GM19023 (cell line): ENCODE measurements around the gene PRKX.
A peak's percentile ranks its signal among the peaks of the same experiment; 100 is the strongest.
"Not testable (repeated sequence)": the region's sequence is repeated elsewhere in the genome, so short reads cannot be mapped to it uniquely, and the experiment has no call there.

Source experiments
- ATAC-seq: cut with Tn5 transposase; IDR thresholded peaks from one replicate; pipeline ENCODE4 v1.9.1; 2021; ENCODE audit warnings: mild to moderate bottlenecking, moderate library complexity; ENCODE audit not compliant: unreplicated experiment

Gene PRKX

GRCh38 chrX:3663576-3664250 is 49.7 kb downstream of the PRKX start:
- ATAC-seq = not testable (repeated sequence)

GRCh38 chrX:3659761-3660160 is 53.7 kb downstream of the PRKX start:
- no peak for ATAC-seq

- ATAC-seq = no peak
Observed at GRCh38 chrX:3655181-3655580, 58.3 kb downstream of the PRKX start.

GRCh38 chrX:3653111-3653510 is 60.3 kb downstream of the PRKX start:
- ATAC-seq = no peak

- ATAC-seq = no peak
Observed at GRCh38 chrX:3651277-3651676, 62.2 kb downstream of the PRKX start.

- no peak for ATAC-seq
Observed at GRCh38 chrX:3648084-3648483, 65.4 kb downstream of the PRKX start.

GRCh38 chrX:3639858-3640631 is 73.4 kb downstream of the PRKX start:
- ATAC-seq = not testable (repeated sequence)

GRCh38 chrX:3639236-3639635 is 74.2 kb downstream of the PRKX start:
- ATAC-seq = no peak

GRCh38 chrX:3638280-3638873 is 75.1 kb downstream of the PRKX start:
- ATAC-seq = peak; percentile 74

GRCh38 chrX:3636803-3637202 is 76.6 kb downstream of the PRKX start:
- no peak for ATAC-seq

GRCh38 chrX:3631196-3631595 is 82.3 kb downstream of the PRKX start:
- ATAC-seq = no peak

GRCh38 chrX:3627594-3627993 is 85.9 kb downstream of the PRKX start:
- ATAC-seq = no peak

- ATAC-seq = no peak
Observed at GRCh38 chrX:3621414-3621813, 92.0 kb downstream of the PRKX start.

GRCh38 chrX:3611744-3612143 is 101.7 kb downstream of the PRKX start:
- not testable (repeated sequence) for ATAC-seq

GRCh38 chrX:3609810-3610209 is 103.6 kb downstream of the PRKX start:
- ATAC-seq = no peak

- ATAC-seq = no peak
Observed at GRCh38 chrX:3603026-3603661, 110.3 kb downstream of the PRKX start.

- no peak for ATAC-seq
Observed at GRCh38 chrX:3599802-3600430, 113.5 kb downstream of the PRKX start.

- no peak for ATAC-seq
Observed at GRCh38 chrX:3598709-3599108, 114.7 kb downstream of the PRKX start.

GRCh38 chrX:3598046-3598605 is 115.3 kb downstream of the PRKX start:
- no peak for ATAC-seq

GRCh38 chrX:3592184-3592583 is 121.3 kb downstream of the PRKX start:
- no peak for ATAC-seq

GRCh38 chrX:3589474-3589873 is 124.0 kb downstream of the PRKX start:
- no peak for ATAC-seq
